ENCODE measurements around the gene CHST14. TPM values are rescaled to one million over a fixed set of nuclear protein-coding genes. Genes with fewer than 3 reads are reported as not detected.
"Not testable (repeated sequence)": the region's sequence is repeated elsewhere in the genome, so short reads cannot be mapped to it uniquely, and the experiment has no call there.

Gene CHST14
- polyA plus RNA-seq, 1 donor: 35.6 TPM

GRCh38 chr15:40441565-40442531, 28.9 kb upstream of the CHST14 start:
- DNase-seq: no peak

DNA sequence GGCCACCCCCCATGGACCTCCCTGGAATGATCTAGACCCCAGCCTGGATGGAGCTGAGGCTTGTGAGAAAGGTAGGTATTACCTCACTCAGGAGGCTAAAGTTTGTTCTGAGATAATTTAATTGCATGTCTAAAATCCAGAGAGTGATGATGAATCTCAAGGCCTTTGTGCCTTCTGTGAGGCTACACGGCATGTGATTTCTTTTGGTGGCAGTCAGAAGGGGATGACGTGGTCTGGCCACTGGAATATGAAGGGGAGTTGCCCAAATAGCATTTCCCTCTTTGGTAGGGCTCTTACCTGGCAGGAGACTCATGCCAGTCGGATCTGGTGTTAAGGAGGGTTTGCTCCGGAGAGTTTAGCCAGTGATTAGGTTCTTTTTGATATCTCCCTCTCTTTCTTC, 27.5 kb upstream of the CHST14 start:
- no peak for DNase-seq

GRCh38 chr15:40443846-40444245, 26.9 kb upstream of the CHST14 start:
- DNase-seq: no peak

DNA sequence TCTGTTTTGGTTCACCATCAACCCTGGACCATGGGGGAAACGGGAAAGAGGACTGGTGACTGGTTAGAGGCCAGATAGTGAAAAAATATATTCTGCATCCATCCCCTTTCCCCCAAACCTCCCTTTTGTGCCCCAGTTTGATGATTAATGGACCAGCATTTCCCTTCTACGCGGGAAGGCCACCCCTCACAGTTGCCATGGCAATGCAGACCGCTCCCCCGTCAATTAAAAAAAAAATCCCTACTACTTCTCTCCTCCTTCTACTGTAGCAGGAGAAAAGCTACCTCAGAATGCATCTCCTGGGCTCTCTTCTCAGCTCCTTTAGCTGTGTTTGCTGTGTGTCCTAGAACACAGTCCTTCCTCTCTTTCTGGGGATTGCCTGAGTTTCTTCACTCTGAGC, 26.0 kb upstream of the CHST14 start:
- DNase-seq: no peak

GRCh38 chr15:40445421-40445922, 25.3 kb upstream of the CHST14 start:
- DNase-seq: no peak

GRCh38 chr15:40446144-40446543, 24.6 kb upstream of the CHST14 start:
- DNase-seq: no peak

GRCh38 chr15:40448354-40448753, 22.4 kb upstream of the CHST14 start:
- DNase-seq: no peak

DNA sequence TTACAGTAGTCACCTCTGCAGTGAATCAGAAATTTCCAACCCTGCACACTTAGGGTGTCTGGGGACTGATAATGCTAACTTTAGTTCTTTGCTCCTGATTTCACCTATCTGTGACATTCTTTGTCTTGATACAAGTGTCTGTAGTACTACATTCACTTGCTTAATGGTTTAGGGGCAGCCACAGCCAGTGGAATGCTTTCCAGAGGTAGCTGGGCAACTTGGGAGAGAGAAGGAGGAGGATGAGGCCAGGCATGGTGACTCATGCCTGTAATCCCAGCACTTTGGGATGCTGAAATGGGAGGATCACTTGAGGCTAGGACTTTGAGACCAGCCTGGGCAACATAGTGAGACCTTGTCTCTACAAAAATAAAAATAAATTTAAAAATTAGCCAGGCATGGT, 21.5 kb upstream of the CHST14 start:
- no peak for DNase-seq

DNA sequence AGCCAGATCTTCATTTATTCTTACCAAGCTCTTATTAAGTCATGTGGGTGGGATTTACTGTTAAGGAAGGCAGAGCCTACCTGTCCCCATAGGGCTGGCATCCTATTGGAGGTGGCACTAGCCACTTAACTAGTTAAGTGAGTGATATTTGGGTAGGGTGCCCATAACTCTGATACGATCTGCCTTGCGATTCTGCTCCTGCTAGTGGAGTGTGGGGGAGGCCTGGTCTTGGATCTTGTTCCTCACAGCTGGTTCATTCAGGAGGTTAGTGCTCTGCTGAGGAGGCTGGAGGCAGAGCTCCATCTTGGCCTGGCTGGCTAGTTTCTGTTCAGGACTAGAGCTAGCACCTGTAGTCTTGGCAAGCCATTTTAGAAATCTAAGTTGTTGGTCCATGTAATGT, 20.7 kb upstream of the CHST14 start:
- no peak for DNase-seq

GRCh38 chr15:40451527-40452158, 19.1 kb upstream of the CHST14 start:
- DNase-seq: no peak

- no peak for DNase-seq
Observed at GRCh38 chr15:40452296-40453090, 18.3 kb upstream of the CHST14 start.

- DNase-seq: not testable (repeated sequence)
Observed at GRCh38 chr15:40453941-40454340, 16.8 kb upstream of the CHST14 start.

GRCh38 chr15:40454904-40455391, 15.8 kb upstream of the CHST14 start:
- DNase-seq: no peak

DNA sequence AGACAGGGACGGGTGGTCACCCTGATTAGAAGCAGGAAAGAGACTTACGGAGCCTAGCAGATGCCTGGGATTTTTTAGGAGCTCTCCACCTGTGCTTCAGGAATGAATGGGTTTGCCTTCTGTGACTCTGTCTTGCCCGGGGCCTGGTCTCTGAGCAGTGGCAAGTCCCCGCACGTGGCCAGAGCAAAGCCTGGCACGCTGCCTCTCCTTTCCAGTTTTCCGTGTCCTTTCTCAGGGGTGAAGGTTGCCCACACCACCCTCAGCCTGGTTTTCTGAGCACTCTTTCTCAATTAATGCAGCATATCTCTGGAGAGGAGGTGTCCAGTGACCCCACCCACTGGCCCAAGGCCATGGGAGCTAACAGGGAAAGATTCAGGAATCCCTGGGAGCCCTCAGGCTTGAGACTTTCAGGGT, 14.5 kb upstream of the CHST14 start:
- no peak for DNase-seq

- no peak for DNase-seq
Observed at GRCh38 chr15:40456738-40457137, 14.0 kb upstream of the CHST14 start.

- DNase-seq: no peak
Observed at GRCh38 chr15:40458495-40459371, 12.1 kb upstream of the CHST14 start.

GRCh38 chr15:40459391-40460015, 11.3 kb upstream of the CHST14 start:
- no peak for DNase-seq

DNA sequence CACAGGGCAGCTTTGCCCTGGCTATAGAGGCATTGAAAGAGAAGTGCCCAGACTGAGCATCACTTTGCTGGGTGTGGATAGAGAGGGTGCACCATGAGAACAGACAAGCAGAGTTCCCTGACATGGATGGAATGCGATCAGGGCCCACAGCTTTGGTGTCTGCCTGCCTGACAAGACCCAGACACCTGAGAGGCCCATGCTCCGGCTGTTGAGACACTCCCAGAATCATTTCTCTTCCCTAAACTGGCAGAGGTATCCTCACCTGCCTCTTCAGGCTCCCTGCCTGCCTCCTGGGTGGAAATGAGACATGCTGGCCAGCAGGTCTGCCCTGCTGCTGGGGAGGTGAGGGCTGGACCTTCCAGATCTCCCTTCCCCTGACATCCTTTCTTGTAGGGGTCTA, 10.4 kb upstream of the CHST14 start:
- DNase-seq: no peak

DNA sequence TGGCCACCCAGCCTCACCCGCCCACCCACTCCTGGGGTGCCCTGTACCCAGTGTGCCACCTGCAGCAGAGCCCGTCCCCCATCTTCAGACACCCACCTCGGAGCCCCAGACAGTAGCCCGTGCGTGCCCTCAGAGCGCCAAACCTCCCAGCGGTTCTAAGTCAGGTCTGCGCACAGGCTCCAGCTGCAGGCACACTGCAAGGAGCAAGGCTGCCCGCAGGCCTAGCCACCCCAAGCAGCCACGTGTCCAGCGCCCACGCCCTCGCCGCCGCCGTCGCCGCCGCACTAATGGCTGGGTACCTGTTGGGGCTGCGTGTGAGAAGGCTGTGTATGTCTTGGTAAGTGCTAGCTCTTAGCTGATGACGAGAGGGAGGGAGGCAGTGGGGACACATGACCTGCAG, 8.8 kb upstream of the CHST14 start:
- no peak for DNase-seq

- no peak for DNase-seq
Observed at GRCh38 chr15:40463279-40463678, 7.5 kb upstream of the CHST14 start.

DNA sequence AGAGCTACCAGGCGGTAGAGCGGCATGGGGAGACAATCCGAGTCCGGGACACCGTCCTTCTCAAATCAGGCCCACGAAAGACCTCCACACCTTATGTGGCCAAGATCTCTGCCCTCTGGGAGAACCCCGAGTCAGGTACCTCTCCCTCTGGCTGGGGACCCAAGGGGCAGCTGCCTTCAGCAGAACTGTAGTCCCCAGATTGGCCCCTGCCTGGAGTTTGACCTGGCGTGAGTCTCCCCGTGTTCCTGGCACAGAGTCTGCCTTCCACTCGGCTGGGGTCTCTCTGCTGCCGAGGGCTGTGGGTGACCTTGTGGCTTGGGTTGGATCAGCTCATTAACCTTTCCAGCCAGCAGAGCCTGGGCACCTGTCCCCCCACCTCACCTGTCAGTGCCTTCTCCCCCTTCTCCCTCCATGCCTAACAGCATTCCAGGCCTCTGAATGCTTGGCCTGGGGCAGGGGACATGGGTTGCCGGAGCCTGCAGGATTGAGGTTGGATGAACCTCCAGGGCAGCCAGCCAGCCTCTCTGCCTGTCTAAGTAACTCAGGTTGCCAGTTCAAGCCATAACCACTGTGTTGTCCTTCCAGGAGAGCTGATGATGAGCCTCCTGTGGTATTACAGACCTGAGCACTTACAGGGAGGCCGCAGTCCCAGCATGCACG, 6.8 kb upstream of the CHST14 start:
- no peak for DNase-seq
